Measurements from ENCODE around the gene ATP6V0A1. TPM values are rescaled to one million over a fixed set of nuclear protein-coding genes. Genes with fewer than 3 reads are reported as not detected.
A peak's percentile ranks its signal among the peaks of the same experiment; 100 is the strongest.

Gene ATP6V0A1
- total RNA-seq, 1 donor from 2014 or later: 27.1 TPM

- H3K27ac Mint-ChIP-seq: peak overlapping the region; percentile 44
- peak overlapping the region; percentile 89 for H3K4me3 Mint-ChIP-seq
- H3K36me3 Mint-ChIP-seq (ENCODE audit: low read depth): peaks cover 43% of the 10 kb centered on the region
- H3K9me3 Mint-ChIP-seq: no peaks in the 10 kb centered on the region
- intact Hi-C loops (cut with micrococcal nuclease): loop anchor here (10.0 kb wide), 1 partner anchor 416 kb away; the partner anchor contains the start of genes PTGES3L and RUNDC1
- H3K27me3 Mint-ChIP-seq (ENCODE audit: insufficient read depth): no peaks in the 10 kb centered on the region
- no peak for DNase-seq (ENCODE audit: low spot score)
- peaks cover 32% of the 10 kb centered on the region for H3K4me1 Mint-ChIP-seq (ENCODE audit: low read depth)
Measured at GRCh38 chr17:42568341-42569111, 109.8 kb downstream of the ATP6V0A1 start.

GRCh38 chr17:42571435-42572225 is 113.0 kb downstream of the ATP6V0A1 start:
- Mint-ChIP-seq H3K9me3 (no peaks in the 10 kb centered on the region), H3K36me3 (ENCODE audit: low read depth) (peaks cover 54% of the 10 kb centered on the region), H3K27ac (no peak overlapping the region), H3K4me1 (ENCODE audit: low read depth) (peaks cover 42% of the 10 kb centered on the region), H3K4me3 (no peak overlapping the region), H3K27me3 (ENCODE audit: insufficient read depth) (no peaks in the 10 kb centered on the region)
- no peak for DNase-seq (ENCODE audit: low spot score)
- intact Hi-C loops (cut with micrococcal nuclease): loop anchor here (10.0 kb wide), 1 partner anchor 553 kb away; the partner anchor contains the start of gene BRCA1

Other genes starting within 250 kb of the ATP6V0A1 start
- 191 and 199 TPM in 2 replicates for gene STAT5B, start 182.5 kb upstream of the ATP6V0A1 start, total RNA-seq
- gene STAT5A, start 170.4 kb upstream of the ATP6V0A1 start, total RNA-seq: 375 and 381 TPM in 2 replicates
- 240 and 241 TPM in 2 replicates for gene STAT3, start 70.4 kb upstream of the ATP6V0A1 start, total RNA-seq
- gene CAVIN1, start 35.6 kb upstream of the ATP6V0A1 start, total RNA-seq: 0.91 and 0.96 TPM in 2 replicates
- 18.2 and 20.8 TPM in 2 replicates for gene NAGLU, start 77.4 kb downstream of the ATP6V0A1 start, total RNA-seq
- gene HSD17B1, start 94.0 kb downstream of the ATP6V0A1 start, total RNA-seq: 0.49 and 0.78 TPM in 2 replicates
- 93.1 and 95.4 TPM in 2 replicates for gene COASY, start 103.3 kb downstream of the ATP6V0A1 start, total RNA-seq
- gene MLX, start 108.2 kb downstream of the ATP6V0A1 start, total RNA-seq: 74.1 and 75.4 TPM in 2 replicates
- 27.6 and 31.5 TPM in 2 replicates for gene PSMC3IP, start 118.9 kb downstream of the ATP6V0A1 start, total RNA-seq
- 41.1 and 43.4 TPM in 2 replicates for gene RETREG3, start 150.5 kb downstream of the ATP6V0A1 start, total RNA-seq
- 90.0 and 95.2 TPM in 2 replicates for gene TUBG1, start 150.8 kb downstream of the ATP6V0A1 start, total RNA-seq
- gene TUBG2, start 200.4 kb downstream of the ATP6V0A1 start, total RNA-seq: 9.1 and 11.6 TPM in 2 replicates
- gene PLEKHH3, start 218.1 kb downstream of the ATP6V0A1 start, total RNA-seq: 0.52 and 0.76 TPM in 2 replicates
- gene CCR10, start 223.0 kb downstream of the ATP6V0A1 start, total RNA-seq: 0.15 and 0.21 TPM in 2 replicates
- 1.8 and 2.2 TPM in 2 replicates for gene CNTNAP1, start 223.7 kb downstream of the ATP6V0A1 start, total RNA-seq